HCT116 (cell line): ENCODE data around the gene CAMK1D.

Experiments
- CTCF ChIP-seq, 3 experiments: fragments of 200-600 bp in 1 of 3; sonication (generic) in 1 of 3; IDR thresholded peaks in 2 of 3; conservative IDR thresholded peaks in 1 of 3; 2 replicates each; pipeline ENCODE4 v1.5.1; 2012 to 2017; ENCODE audit warnings: low read depth in 2 of 3, low read length in 2 of 3, antibody characterized with exemption in 1 of 3, borderline replicate concordance in 1 of 3, control low read depth in 1 of 3, mild to moderate bottlenecking in 1 of 3, mixed read lengths in 1 of 3, mixed run types in 1 of 3, moderate library complexity in 1 of 3; ENCODE audit not compliant: insufficient read depth in 1 of 3
- POLR2A ChIP-seq: IDR thresholded peaks from 2 replicates; pipeline ENCODE4 v1.7.0; 2011; ENCODE audit warnings: borderline replicate concordance; ENCODE audit not compliant: insufficient read depth, insufficient read length; ENCODE audit errors: extremely low read depth
- POLR2AphosphoS5 ChIP-seq: IDR thresholded peaks from 2 replicates; pipeline ENCODE4 v1.6.1; 2011; ENCODE audit warnings: mild to moderate bottlenecking, low read depth, low read length, moderate library complexity
- TCF7L2 ChIP-seq: IDR thresholded peaks from 2 replicates; pipeline ENCODE4 v1.7.0; 2011; ENCODE audit warnings: borderline replicate concordance, inconsistent platforms; ENCODE audit not compliant: insufficient read depth, insufficient read length; ENCODE audit errors: extremely low read depth

GRCh38 chr10:12638103-12638502 lies 288.8 kb downstream of the CAMK1D start:
- TF ChIP-seq POLR2A (no peak), TCF7L2 (no peak), CTCF (IDR thresholded peaks at IDR 0.05 in 2 of 3, conservative IDR thresholded peaks at IDR 0.05 in 1 of 3; ENCODE audit: borderline replicate concordance in 1 of 3, insufficient read depth in 1 of 3, low read depth in 2 of 3, low read length in 2 of 3) (no peak), POLR2AphosphoS5 (no peak)
